HFFc6 (cell line): ENCODE data around the gene DLG5. TPM values are rescaled to one million over a fixed set of nuclear protein-coding genes. Genes with fewer than 3 reads are reported as not detected.

Experiments
- DNase-seq: peaks from one replicate; pipeline ENCODE4 v3.0.0-alpha.2; 2018
- H3K27ac Mint-ChIP-seq: 2 replicates; pipeline ENCODE4 v1.8.0; 2020; ENCODE audit warnings: mild to moderate bottlenecking, mixed read lengths
- H3K27me3 Mint-ChIP-seq: 2 replicates; pipeline ENCODE4 v1.8.0; 2021; ENCODE audit warnings: mild to moderate bottlenecking, moderate library complexity, mixed read lengths; ENCODE audit not compliant: insufficient read depth
- H3K36me3 Mint-ChIP-seq: 2 replicates; pipeline ENCODE4 v1.8.0; 2021; ENCODE audit warnings: low read depth, mixed read lengths
- H3K4me1 Mint-ChIP-seq: 2 replicates; pipeline ENCODE4 v1.8.0; 2020; ENCODE audit warnings: low read depth, mixed read lengths
- H3K4me3 Mint-ChIP-seq: 2 replicates; pipeline ENCODE4 v1.8.0; 2020; ENCODE audit warnings: mild to moderate bottlenecking, moderate library complexity, mixed read lengths
- H3K9me3 Mint-ChIP-seq: 2 replicates; pipeline ENCODE4 v1.8.0; 2020; ENCODE audit warnings: mild to moderate bottlenecking, mixed read lengths
- CTCF ChIP-seq: fragments of 200-600 bp; sonication (generic); IDR thresholded peaks from 2 replicates; pipeline ENCODE4 v1.5.0; 2021; ENCODE audit warnings: antibody characterized with exemption, mild to moderate bottlenecking
- total RNA-seq, 6 experiments: library from RNA; stranded (reverse); fragmentation: NEBNext Ultra II Directional; extraction: Animal tissue kit (Norgen Biotek cat#: 25700); gene quantifications; 2 replicates in 1 of 6; 3 replicates in 5 of 6; pipeline ENCODE4 v1.2.3, GENCODE V29; 2021

DLG5 gene
- total RNA-seq, 6 experiments from 2014 or later = 48.2 to 52.9 (median 49.7) TPM

GRCh38 chr10:77794256-77795142, 132.1 kb downstream of the DLG5 start:
- Mint-ChIP-seq H3K36me3 (peaks cover 15% of the 10 kb centered on the region), H3K27me3 (peaks cover 3% of the 10 kb centered on the region), H3K4me3 (no peak overlapping the region), H3K9me3 (no peaks in the 10 kb centered on the region), H3K27ac (no peak overlapping the region), H3K4me1 (peaks cover 9% of the 10 kb centered on the region)
- DNase-seq = no peak
- no peak for TF ChIP-seq CTCF

- H3K27ac Mint-ChIP-seq = no peak overlapping the region
- no peak overlapping the region for H3K4me3 Mint-ChIP-seq
- no peaks in the 10 kb centered on the region for H3K9me3 Mint-ChIP-seq
- peaks cover 9% of the 10 kb centered on the region for H3K36me3 Mint-ChIP-seq
- no peak for DNase-seq
- peaks cover 3% of the 10 kb centered on the region for H3K4me1 Mint-ChIP-seq
- TF ChIP-seq CTCF = no peak
- H3K27me3 Mint-ChIP-seq = peaks cover 3% of the 10 kb centered on the region
These were observed 132.7 kb downstream of the DLG5 start for GRCh38 chr10:77793831-77794230.

DNA sequence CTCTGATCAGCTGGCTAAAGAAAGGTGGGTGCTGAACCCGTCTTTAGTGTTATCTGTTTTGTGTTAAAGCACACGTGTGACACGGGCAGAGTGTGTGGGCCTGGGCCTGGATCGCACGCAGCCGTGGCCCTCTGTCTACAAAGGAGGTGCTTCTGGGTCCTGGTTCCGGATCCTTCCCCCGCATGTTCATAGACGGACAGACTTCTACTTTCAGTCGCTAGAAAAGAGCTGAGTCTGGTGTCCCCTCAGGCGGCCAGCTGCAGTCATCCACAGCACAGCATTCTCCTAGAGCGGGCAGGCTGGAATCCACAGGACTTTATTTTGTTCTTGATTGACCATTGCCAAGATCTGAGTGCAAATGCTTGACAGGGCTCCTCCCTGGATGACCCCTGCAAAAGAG, 134.4 kb downstream of the DLG5 start:
- Mint-ChIP-seq H3K36me3 (peaks cover 14% of the 10 kb centered on the region), H3K27me3 (peaks cover 5% of the 10 kb centered on the region), H3K9me3 (no peaks in the 10 kb centered on the region), H3K4me1 (no peaks in the 10 kb centered on the region), H3K27ac (no peak overlapping the region), H3K4me3 (no peak overlapping the region)
- DNase-seq = no peak
- no peak for TF ChIP-seq CTCF

- peaks cover 16% of the 10 kb centered on the region for H3K36me3 Mint-ChIP-seq
- no peaks in the 10 kb centered on the region for H3K9me3 Mint-ChIP-seq
- no peak overlapping the region for H3K4me3 Mint-ChIP-seq
- peaks cover 5% of the 10 kb centered on the region for H3K27me3 Mint-ChIP-seq
- H3K4me1 Mint-ChIP-seq = no peaks in the 10 kb centered on the region
- no peak overlapping the region for H3K27ac Mint-ChIP-seq
- no peak for TF ChIP-seq CTCF
- DNase-seq = no peak
These were observed 135.0 kb downstream of the DLG5 start for GRCh38 chr10:77791506-77791905.

GRCh38 chr10:77789861-77790260, 136.7 kb downstream of the DLG5 start:
- no peak for DNase-seq
- H3K9me3 Mint-ChIP-seq = peaks cover 7% of the 10 kb centered on the region; the same call in 1 of the 2 replicates
- peaks cover 15% of the 10 kb centered on the region for H3K4me1 Mint-ChIP-seq
- no peak for TF ChIP-seq CTCF
- H3K36me3 Mint-ChIP-seq = peaks cover 23% of the 10 kb centered on the region
- H3K27me3 Mint-ChIP-seq = peaks cover 7% of the 10 kb centered on the region
- H3K27ac Mint-ChIP-seq = no peak overlapping the region
- H3K4me3 Mint-ChIP-seq = no peak overlapping the region
